H9 (cell line): ENCODE results near the gene PTPN23. TPM values are rescaled to one million over a fixed set of nuclear protein-coding genes. Genes with fewer than 3 reads are reported as not detected.

ENCODE experiments used
- DNase-seq: peaks from one replicate; pipeline ENCODE4 v3.0.0-alpha.2; 2017
- H2AFZ ChIP-seq: one replicate; pipeline ENCODE4 v1.6.1; 2013; ENCODE audit warnings: mild to moderate bottlenecking, low read length, control low read depth, moderate library complexity
- H2AK5ac ChIP-seq: 2 replicates; pipeline ENCODE4 v1.6.1; 2013; ENCODE audit warnings: low read length, control low read depth, mixed read lengths; ENCODE audit not compliant: insufficient read length
- H2BK120ac ChIP-seq: one replicate; pipeline ENCODE4 v1.6.1; 2013; ENCODE audit warnings: low read depth, mild to moderate bottlenecking, low read length, control low read depth, inconsistent platforms; ENCODE audit not compliant: poor library complexity, severe bottlenecking
- H2BK12ac ChIP-seq: 2 replicates; pipeline ENCODE4 v1.6.1; 2013; ENCODE audit warnings: low read length, control low read depth, mixed read lengths, low read depth; ENCODE audit not compliant: insufficient read length
- H2BK15ac ChIP-seq: 2 replicates; pipeline ENCODE4 v1.6.1; 2013; ENCODE audit warnings: low read depth, low read length, control low read depth
- H2BK20ac ChIP-seq: one replicate; pipeline ENCODE4 v1.6.1; 2013; ENCODE audit warnings: low read depth, mild to moderate bottlenecking, low read length, control low read depth, inconsistent platforms; ENCODE audit not compliant: poor library complexity, severe bottlenecking
- H2BK5ac ChIP-seq: 2 replicates; pipeline ENCODE4 v1.6.1; 2013; ENCODE audit warnings: low read length, control low read depth, mixed read lengths; ENCODE audit not compliant: insufficient read length
- H3K14ac ChIP-seq: 2 replicates; pipeline ENCODE4 v1.6.1; 2013; ENCODE audit warnings: low read length, control low read depth; ENCODE audit not compliant: insufficient read depth
- H3K18ac ChIP-seq: 2 replicates; pipeline ENCODE4 v1.6.1; 2013; ENCODE audit warnings: low read depth, mild to moderate bottlenecking, mixed read lengths, low read length, control low read depth; ENCODE audit not compliant: insufficient read length
- H3K23ac ChIP-seq: 2 replicates; pipeline ENCODE4 v1.6.1; 2013; ENCODE audit warnings: low read length, control low read depth, mixed read lengths, low read depth; ENCODE audit not compliant: insufficient read length
- H3K23me2 ChIP-seq: 2 replicates; pipeline ENCODE4 v1.6.1; 2013; ENCODE audit warnings: low read depth, mild to moderate bottlenecking, mixed read lengths, low read length, control low read depth; ENCODE audit not compliant: insufficient read length, poor library complexity, severe bottlenecking
- H3K27ac ChIP-seq: 2 replicates; pipeline ENCODE4 v1.5.1; 2013; ENCODE audit warnings: low read length, control low read depth, mixed read lengths, low read depth; ENCODE audit not compliant: insufficient read length
- H3K27me3 ChIP-seq: 2 replicates; pipeline ENCODE4 v1.6.1; 2013; ENCODE audit warnings: low read length, control low read depth, inconsistent platforms; ENCODE audit not compliant: insufficient read depth
- H3K4ac ChIP-seq: 2 replicates; pipeline ENCODE4 v1.6.1; 2013; ENCODE audit warnings: low read depth, mild to moderate bottlenecking, control low read depth, inconsistent platforms, low read length, moderate library complexity
- H3K4me1 ChIP-seq: 2 replicates; pipeline ENCODE4 v1.6.1; 2013; ENCODE audit warnings: low read length, control low read depth, inconsistent platforms; ENCODE audit not compliant: insufficient read depth
- H3K4me2 ChIP-seq: 2 replicates; pipeline ENCODE4 v1.6.1; 2013; ENCODE audit warnings: low read length, control low read depth, mixed read lengths; ENCODE audit not compliant: insufficient read length, insufficient read depth
- H3K56ac ChIP-seq: 2 replicates; pipeline ENCODE4 v1.6.1; 2013; ENCODE audit warnings: low read depth, mild to moderate bottlenecking, mixed read lengths, low read length, control low read depth; ENCODE audit not compliant: insufficient read length
- H3K79me1 ChIP-seq: 2 replicates; pipeline ENCODE4 v1.6.1; 2013; ENCODE audit warnings: low read depth, mild to moderate bottlenecking, moderate library complexity, low read length, control low read depth, inconsistent platforms; ENCODE audit not compliant: insufficient read depth, poor library complexity, severe bottlenecking
- H3K79me2 ChIP-seq: 2 replicates; pipeline ENCODE4 v1.6.1; 2013; ENCODE audit warnings: low read length, control low read depth, inconsistent platforms; ENCODE audit not compliant: insufficient read depth
- H3K9ac ChIP-seq: 2 replicates; pipeline ENCODE4 v1.6.1; 2013; ENCODE audit warnings: low read length, control low read depth, mixed read lengths; ENCODE audit not compliant: insufficient read length; ENCODE audit errors: extremely low read depth
- H3K9me3 ChIP-seq: one replicate; pipeline ENCODE4 v1.6.1; 2013; ENCODE audit warnings: low read depth, low read length, inconsistent platforms; ENCODE audit not compliant: control insufficient read depth
- H3T11ph ChIP-seq: one replicate; pipeline ENCODE4 v1.6.1; 2013; ENCODE audit warnings: mild to moderate bottlenecking, low read length, control low read depth, inconsistent platforms
- H4K20me1 ChIP-seq: one replicate; pipeline ENCODE4 v1.6.1; 2013; ENCODE audit not compliant: control insufficient read depth, insufficient read length, insufficient read depth
- H4K5ac ChIP-seq: 2 replicates; pipeline ENCODE4 v1.6.1; 2013; ENCODE audit warnings: low read depth, mild to moderate bottlenecking, mixed read lengths, low read length, control low read depth; ENCODE audit not compliant: insufficient read length
- H4K8ac ChIP-seq: replicated peaks from 2 replicates; pipeline ENCODE4 v1.6.1; 2013; ENCODE audit warnings: low read length, control low read depth, mixed read lengths, low read depth; ENCODE audit not compliant: insufficient read length
- H4K91ac ChIP-seq: 2 replicates; pipeline ENCODE4 v1.6.1; 2013; ENCODE audit warnings: low read depth, mild to moderate bottlenecking, moderate library complexity, mixed read lengths, low read length, control low read depth; ENCODE audit not compliant: insufficient read length
- H3K27ac Mint-ChIP-seq, 3 experiments: 2 replicates in 2 of 3; 3 replicates in 1 of 3; pipeline ENCODE4 v1.8.0; 2020 to 2021; ENCODE audit warnings: mixed read lengths in 3 of 3, mild to moderate bottlenecking in 1 of 3, moderate library complexity in 1 of 3
- H3K27me3 Mint-ChIP-seq: 2 replicates; pipeline ENCODE4 v1.8.0; 2021; ENCODE audit warnings: low read depth, mild to moderate bottlenecking, moderate library complexity, mixed read lengths
- H3K36me3 Mint-ChIP-seq, 3 experiments: 2 replicates in 2 of 3; 3 replicates in 1 of 3; pipeline ENCODE4 v1.8.0; 2020 to 2021; ENCODE audit warnings: low read depth in 3 of 3, mixed read lengths in 3 of 3; ENCODE audit not compliant: insufficient read depth in 1 of 3
- H3K4me1 Mint-ChIP-seq, 2 experiments: 2 replicates each; pipeline ENCODE4 v1.8.0; 2020; ENCODE audit warnings: mixed read lengths in 2 of 2
- H3K4me3 Mint-ChIP-seq, 2 experiments: 2 replicates in 1 of 2; 3 replicates in 1 of 2; pipeline ENCODE4 v1.8.0; 2020 to 2021; ENCODE audit warnings: mild to moderate bottlenecking in 2 of 2, mixed read lengths in 2 of 2, moderate library complexity in 1 of 2
- H3K9me3 Mint-ChIP-seq, 2 experiments: 2 replicates in 1 of 2; 3 replicates in 1 of 2; pipeline ENCODE4 v1.8.0; 2020; ENCODE audit warnings: mild to moderate bottlenecking in 2 of 2, mixed read lengths in 2 of 2, moderate library complexity in 1 of 2
- CTCF ChIP-seq: fragments of 200-600 bp; sonication (generic); conservative IDR thresholded peaks from 3 replicates; pipeline ENCODE4 v1.8.0; 2021; ENCODE audit warnings: antibody characterized with exemption, mild to moderate bottlenecking
- WGBS: extraction: QIAGEN DNeasy Blood & Tissue Kit; methylation state at CpG from one replicate; pipeline ENCODE4 v1.1.7; 2013; ENCODE audit warnings: missing lambda C conversion rate, low lambda C conversion rate, mixed read lengths; ENCODE audit not compliant: insufficient read length; ENCODE audit errors: extremely low coverage; 5-methylcytosine and 5-hydroxymethylcytosine counted together
- total RNA-seq: library from RNA; stranded (reverse); gene quantifications from 2 replicates; pipeline ENCODE4 v1.2.1, GENCODE V29; 2021

PTPN23 gene
- total RNA-seq, 1 experiment from 2014 or later, result 42.2 TPM

- Histone ChIP-seq H3K23ac (no peak overlapping the region), H3K9ac (no peak overlapping the region), H4K20me1 (no peaks in the 10 kb centered on the region), H3K14ac (no peak overlapping the region), H3K79me1 (no peaks in the 10 kb centered on the region), H2AFZ (no peak overlapping the region), H4K8ac (no peak overlapping the region), H3K27me3 (no peaks in the 10 kb centered on the region; the same call in 1 of the 2 replicates), H4K5ac (no peak overlapping the region), H3K56ac (no peak overlapping the region), H4K91ac (no peak overlapping the region), H3K27ac (no peak overlapping the region), H3K4me1 (no peaks in the 10 kb centered on the region), H2BK15ac (no peak overlapping the region), H2BK12ac (no peak overlapping the region), H2BK5ac (no peak overlapping the region), H2BK20ac (no peak overlapping the region), H3K79me2 (no peaks in the 10 kb centered on the region), H2BK120ac (no peak overlapping the region), H3K23me2 (no peaks in the 10 kb centered on the region), H3K4ac (no peak overlapping the region), H2AK5ac (no peak overlapping the region), H3K9me3 (no peaks in the 10 kb centered on the region), H3T11ph (no peak overlapping the region), H3K4me2 (no peak overlapping the region), H3K18ac (no peak overlapping the region)
- no peaks in the 10 kb centered on the region for H3K9me3 Mint-ChIP-seq
- H3K36me3 Mint-ChIP-seq, result peaks cover 30 to 50% (median 35%) of the 10 kb centered on the region in 3 experiments
- no CpG with 5 or more reads among the region's 3 CpGs for WGBS
- TF ChIP-seq CTCF, result no peak
- H3K27ac Mint-ChIP-seq, result no peak overlapping the region; a peak in 2 of 7 replicates
- no peak overlapping the region for H3K4me3 Mint-ChIP-seq
- no peaks in the 10 kb centered on the region for H3K27me3 Mint-ChIP-seq
- no peak for DNase-seq
- peaks cover 10 to 14% of the 10 kb centered on the region in 2 experiments for H3K4me1 Mint-ChIP-seq
Observed at GRCh38 chr3:47431225-47431624, 50.4 kb downstream of the PTPN23 start.
